Measurements from ENCODE around the gene FAM177B.
A peak's percentile ranks its signal among the peaks of the same experiment; 100 is the strongest.

Gene FAM177B

DNA sequence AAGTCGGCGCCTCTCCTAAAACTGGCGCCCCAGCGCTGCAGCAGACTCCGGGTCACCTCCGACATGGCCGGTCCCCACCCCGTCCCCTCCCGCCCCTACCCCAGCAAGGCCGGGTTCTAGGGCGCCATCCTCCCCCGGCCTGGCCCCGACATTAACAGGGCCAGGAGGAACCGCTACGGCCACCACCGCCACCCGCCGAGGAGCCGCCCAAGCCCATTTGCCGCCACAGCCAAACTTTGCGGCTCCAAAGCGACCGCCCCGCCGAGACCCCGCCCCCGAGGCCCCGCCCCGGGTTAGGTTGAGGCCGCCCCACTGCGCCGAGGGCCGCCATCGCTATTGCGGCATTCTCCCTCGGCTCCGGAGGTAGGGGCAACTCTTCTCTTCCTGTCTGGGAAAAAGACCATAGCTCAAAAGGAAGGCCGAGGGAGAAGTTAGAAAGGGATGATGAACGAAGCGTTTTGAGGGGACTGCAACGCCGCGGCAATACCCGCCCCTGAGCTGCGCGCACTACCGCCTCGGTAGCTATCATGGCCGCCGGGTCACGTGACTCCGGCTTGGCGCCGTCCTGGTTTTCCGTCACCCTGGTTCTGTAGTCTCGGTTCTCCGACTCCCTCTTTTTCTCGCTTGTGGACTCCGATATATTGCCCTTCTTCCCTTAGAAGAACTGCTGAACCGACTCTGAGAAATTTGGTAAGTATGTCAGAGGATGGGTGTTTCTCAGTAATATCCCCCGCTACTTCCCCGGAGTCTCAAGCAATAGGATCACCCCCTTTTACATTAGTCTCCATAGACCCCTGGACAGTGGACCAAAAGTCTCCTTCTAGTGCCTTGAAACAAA lies 24.5 kb upstream of the FAM177B start, which contains the start of the genes AIDA and BROX:
AIDA (minus strand) TSS at position 239 of the 838 bp plus-strand sequence; CDS start at position 65, 174 bp downstream.
BROX (plus strand) TSS at position 312 of the 838 bp plus-strand sequence. CDS start 3,136 bp downstream, outside the sequence.
- Histone ChIP-seq H3K27me3 (ENCODE audit: low read depth, low read length) (no peaks in the 10 kb centered on the region), H3K9me3 (ENCODE audit: control insufficient read depth in 1 of 2, low read length in 2 of 2) (no peaks in the 10 kb centered on the region), H3K4me1 (ENCODE audit: control insufficient read depth in 1 of 2, insufficient read depth in 2 of 2, low read length in 2 of 2) (peaks cover 0 to 26% of the 10 kb centered on the region in 2 donors), H3K27ac (ENCODE audit: low read length) (peak within 1 kb of the TSS; percentile 98), H3K4me3 (ENCODE audit: low read depth in 1 of 2, low read length in 2 of 2) (peak within 1 kb of the TSS; percentile 89 to 99), H3K36me3 (ENCODE audit: control insufficient read depth in 1 of 2, insufficient read depth in 2 of 2, low read length in 2 of 2) (peaks cover 9 to 19% of the 10 kb centered on the region in 2 donors)

DNA sequence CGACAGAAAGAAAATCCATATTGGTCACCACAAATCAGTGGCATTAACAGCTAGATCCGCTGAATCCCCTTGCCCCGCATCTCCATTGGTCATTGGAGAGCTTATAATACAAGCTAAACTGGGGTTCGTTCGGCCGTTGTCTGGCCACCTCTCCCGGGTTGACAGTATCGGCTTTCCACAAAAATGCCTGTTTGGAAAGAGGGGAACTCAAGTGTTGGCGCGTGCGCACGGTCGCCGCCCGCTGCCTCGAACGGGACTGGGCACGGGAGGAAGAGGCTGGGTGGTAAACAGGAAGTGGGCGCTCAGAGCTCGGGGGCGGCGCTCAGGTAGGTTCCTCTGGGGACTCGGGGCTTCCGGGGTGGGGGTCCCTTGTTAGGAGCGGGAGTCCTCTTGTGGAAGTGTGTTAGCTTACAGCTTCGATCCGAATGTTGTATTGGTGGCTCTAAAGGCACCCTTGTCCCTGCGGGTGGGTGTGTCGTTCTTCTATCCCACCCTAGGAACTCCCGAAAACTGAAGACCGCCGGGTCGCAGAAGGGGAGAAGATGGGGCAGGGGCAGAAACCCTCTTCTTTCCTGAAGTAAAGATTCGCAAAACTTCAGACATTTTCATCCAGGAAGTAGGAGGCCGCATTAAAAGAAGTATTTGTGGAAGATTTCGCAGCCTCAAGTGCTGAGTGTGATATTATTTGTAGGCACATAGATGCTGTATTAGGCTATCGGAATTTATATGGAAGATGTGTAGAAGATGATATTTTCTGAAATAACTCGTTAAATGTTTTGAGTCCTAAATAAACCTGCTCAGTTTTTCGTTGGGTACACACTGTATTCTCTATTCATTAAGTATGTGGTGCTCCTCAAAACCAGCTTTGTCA lies 23.7 kb upstream of the FAM177B start:
- no peaks in the 10 kb centered on the region for H3K9me3 ChIP-seq (ENCODE audit: control insufficient read depth in 1 of 2, low read length in 2 of 2)
- H3K27ac ChIP-seq (ENCODE audit: low read length), result peak overlapping the region; percentile 98
- peak overlapping the region; percentile 89 to 94 for H3K4me3 ChIP-seq (ENCODE audit: low read depth in 1 of 2, low read length in 2 of 2)
- H3K4me1 ChIP-seq (ENCODE audit: control insufficient read depth in 1 of 2, insufficient read depth in 2 of 2, low read length in 2 of 2), result peaks cover 0 to 27% of the 10 kb centered on the region in 2 donors
- H3K27me3 ChIP-seq (ENCODE audit: low read depth, low read length), result no peaks in the 10 kb centered on the region
- H3K36me3 ChIP-seq (ENCODE audit: control insufficient read depth in 1 of 2, insufficient read depth in 2 of 2, low read length in 2 of 2), result peaks cover 14 to 21% of the 10 kb centered on the region in 2 donors

DNA sequence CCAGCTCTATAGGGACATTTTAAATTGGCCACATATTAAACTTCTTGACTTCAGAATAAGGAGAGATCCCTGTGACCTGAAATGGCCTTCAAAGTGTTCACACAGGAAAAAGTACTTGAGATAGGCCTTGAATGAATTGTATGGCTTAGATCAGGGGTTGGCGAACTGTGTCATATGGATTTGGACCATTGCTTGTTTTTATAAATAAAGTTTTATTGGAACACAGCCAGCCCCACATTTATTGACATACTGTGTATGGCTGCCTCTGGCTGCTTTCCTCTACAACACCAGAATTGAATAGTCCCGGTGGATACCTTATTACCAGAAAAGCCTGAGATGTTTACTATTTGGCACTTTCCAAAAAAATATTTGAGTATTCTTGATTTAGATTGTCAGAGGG lies 20.6 kb upstream of the FAM177B start:
- H3K27ac ChIP-seq (ENCODE audit: low read length), result no peak overlapping the region
- peaks cover 36 to 40% of the 10 kb centered on the region in 2 donors for H3K36me3 ChIP-seq (ENCODE audit: control insufficient read depth in 1 of 2, insufficient read depth in 2 of 2, low read length in 2 of 2)
- H3K4me1 ChIP-seq (ENCODE audit: control insufficient read depth in 1 of 2, insufficient read depth in 2 of 2, low read length in 2 of 2), result peaks cover 0 to 15% of the 10 kb centered on the region in 2 donors
- H3K4me3 ChIP-seq (ENCODE audit: low read depth in 1 of 2, low read length in 2 of 2), result no peak overlapping the region
- no peaks in the 10 kb centered on the region for H3K27me3 ChIP-seq (ENCODE audit: low read depth, low read length)
- no peaks in the 10 kb centered on the region for H3K9me3 ChIP-seq (ENCODE audit: control insufficient read depth in 1 of 2, low read length in 2 of 2)

DNA sequence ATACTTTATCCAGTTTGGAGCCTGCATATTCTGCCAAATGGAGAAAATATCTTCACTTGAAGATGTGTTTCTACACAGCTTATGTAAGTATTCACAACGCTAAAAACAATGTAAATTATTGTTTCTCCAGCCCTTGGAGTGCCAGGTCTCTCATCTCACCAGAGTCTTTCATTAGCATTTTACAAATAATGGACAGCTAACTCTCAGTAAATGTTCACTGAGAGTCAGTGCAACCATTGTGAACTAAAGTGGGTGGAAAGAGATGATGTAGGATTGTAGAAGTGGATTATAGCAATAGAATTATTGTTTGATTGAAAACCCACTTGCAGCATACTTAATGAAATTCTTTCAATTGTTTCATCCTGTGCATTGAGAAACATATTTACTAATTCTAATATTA lies 8.3 kb upstream of the FAM177B start:
- Histone ChIP-seq H3K4me1 (ENCODE audit: control insufficient read depth in 1 of 2, insufficient read depth in 2 of 2, low read length in 2 of 2) (no peaks in the 10 kb centered on the region), H3K36me3 (ENCODE audit: control insufficient read depth in 1 of 2, insufficient read depth in 2 of 2, low read length in 2 of 2) (peaks cover 81 to 89% of the 10 kb centered on the region in 2 donors), H3K27ac (ENCODE audit: low read length) (no peak overlapping the region), H3K9me3 (ENCODE audit: control insufficient read depth in 1 of 2, low read length in 2 of 2) (no peaks in the 10 kb centered on the region), H3K4me3 (ENCODE audit: low read depth in 1 of 2, low read length in 2 of 2) (no peak overlapping the region), H3K27me3 (ENCODE audit: low read depth, low read length) (no peaks in the 10 kb centered on the region)

DNA sequence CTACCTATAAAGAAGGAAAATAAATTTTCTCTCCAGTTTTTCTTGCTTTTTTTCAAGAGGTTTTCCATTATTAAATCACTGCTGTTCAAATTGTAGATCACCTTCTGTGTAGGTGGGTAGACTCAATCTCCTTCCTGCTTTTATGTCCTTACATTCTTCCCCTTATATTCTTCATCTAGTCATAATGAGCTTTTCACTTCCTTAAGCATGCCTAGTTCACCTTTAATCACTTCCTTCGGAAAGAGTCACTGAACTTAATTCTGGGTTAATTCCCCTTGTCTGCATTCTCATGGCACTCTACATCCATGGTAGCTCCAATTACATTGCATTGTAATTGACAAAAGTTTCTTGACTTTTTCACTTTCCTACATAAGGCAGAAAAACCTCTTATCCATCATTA lies 6.1 kb upstream of the FAM177B start:
- Histone ChIP-seq H3K9me3 (ENCODE audit: control insufficient read depth in 1 of 2, low read length in 2 of 2) (no peaks in the 10 kb centered on the region), H3K27ac (ENCODE audit: low read length) (no peak overlapping the region), H3K36me3 (ENCODE audit: control insufficient read depth in 1 of 2, insufficient read depth in 2 of 2, low read length in 2 of 2) (peaks cover 83 to 93% of the 10 kb centered on the region in 2 donors), H3K4me3 (ENCODE audit: low read depth in 1 of 2, low read length in 2 of 2) (no peak overlapping the region), H3K27me3 (ENCODE audit: low read depth, low read length) (no peaks in the 10 kb centered on the region), H3K4me1 (ENCODE audit: control insufficient read depth in 1 of 2, insufficient read depth in 2 of 2, low read length in 2 of 2) (no peaks in the 10 kb centered on the region)

DNA sequence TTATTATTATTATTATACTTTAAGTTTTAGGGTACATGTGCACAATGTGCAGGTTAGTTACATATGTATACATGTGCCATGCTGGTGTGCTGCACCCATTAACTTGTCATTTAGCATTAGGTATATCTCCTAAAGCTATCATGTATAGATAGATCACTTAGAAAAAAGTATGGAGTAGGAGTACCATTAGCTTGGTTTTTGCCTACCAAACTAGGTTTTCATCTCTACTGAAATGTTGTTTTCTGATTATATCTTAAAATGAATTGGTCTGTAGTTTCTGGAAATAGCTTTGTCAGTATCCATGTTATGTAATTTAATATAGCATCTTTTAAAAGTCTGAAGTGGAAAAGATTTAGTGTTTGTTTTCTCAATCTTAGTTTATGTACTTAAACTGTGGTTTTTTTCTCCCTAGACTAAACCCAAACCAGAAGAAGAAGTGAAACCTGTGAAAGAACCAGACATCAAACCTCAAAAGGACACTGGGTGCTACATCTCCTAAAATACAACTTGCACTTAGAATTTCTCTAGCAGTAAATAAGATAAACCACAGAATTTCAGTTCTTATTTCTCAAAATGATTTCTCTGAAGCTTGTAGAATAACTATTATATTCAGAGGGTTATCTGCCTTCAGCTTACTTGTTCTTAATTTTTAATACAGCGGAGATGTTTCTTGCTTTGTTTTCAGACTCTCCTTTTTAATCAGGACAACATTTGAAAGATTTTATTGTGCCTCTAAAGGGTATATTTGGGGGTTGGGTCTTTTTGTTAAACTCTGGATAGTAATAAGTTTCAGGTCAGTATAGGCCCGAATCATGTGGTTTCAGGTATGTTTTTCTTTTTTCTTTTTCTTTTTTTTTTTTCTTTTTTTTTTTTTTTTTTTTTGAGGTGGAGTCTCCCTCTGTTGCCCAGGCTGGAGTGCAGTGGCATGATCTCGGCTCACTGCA lies 4.5 kb upstream of the FAM177B start:
- H3K4me1 ChIP-seq (ENCODE audit: control insufficient read depth in 1 of 2, insufficient read depth in 2 of 2, low read length in 2 of 2), result no peaks in the 10 kb centered on the region
- no peaks in the 10 kb centered on the region for H3K9me3 ChIP-seq (ENCODE audit: control insufficient read depth in 1 of 2, low read length in 2 of 2)
- no peak overlapping the region for H3K4me3 ChIP-seq (ENCODE audit: low read depth in 1 of 2, low read length in 2 of 2)
- H3K27me3 ChIP-seq (ENCODE audit: low read depth, low read length), result no peaks in the 10 kb centered on the region
- H3K27ac ChIP-seq (ENCODE audit: low read length), result no peak overlapping the region
- peaks cover 70 to 83% of the 10 kb centered on the region in 2 donors for H3K36me3 ChIP-seq (ENCODE audit: control insufficient read depth in 1 of 2, insufficient read depth in 2 of 2, low read length in 2 of 2)

DNA sequence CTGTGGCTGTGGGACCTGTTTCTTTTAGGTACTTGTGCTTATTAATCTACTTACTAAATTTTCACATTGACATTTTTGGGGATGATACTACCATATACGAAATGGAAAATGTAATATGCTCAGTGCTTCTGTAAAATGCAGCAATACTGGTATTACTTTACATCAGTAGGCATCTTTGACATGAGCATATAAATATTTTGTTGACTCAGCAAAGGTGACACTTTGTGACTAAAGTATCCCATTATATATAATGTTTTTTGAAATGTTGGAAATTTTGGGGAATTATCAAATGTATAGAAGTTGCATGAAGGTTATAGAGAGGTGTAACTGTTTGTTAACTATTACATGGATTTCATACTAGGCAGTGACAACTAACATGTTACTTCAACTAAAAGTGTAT lies 2.3 kb upstream of the FAM177B start:
- no peaks in the 10 kb centered on the region for H3K4me1 ChIP-seq (ENCODE audit: control insufficient read depth in 1 of 2, insufficient read depth in 2 of 2, low read length in 2 of 2)
- no peaks in the 10 kb centered on the region for H3K9me3 ChIP-seq (ENCODE audit: control insufficient read depth in 1 of 2, low read length in 2 of 2)
- H3K36me3 ChIP-seq (ENCODE audit: control insufficient read depth in 1 of 2, insufficient read depth in 2 of 2, low read length in 2 of 2), result peaks cover 51 to 63% of the 10 kb centered on the region in 2 donors
- H3K4me3 ChIP-seq (ENCODE audit: low read depth in 1 of 2, low read length in 2 of 2), result no peak overlapping the region
- H3K27me3 ChIP-seq (ENCODE audit: low read depth, low read length), result no peaks in the 10 kb centered on the region
- H3K27ac ChIP-seq (ENCODE audit: low read length), result no peak overlapping the region

DNA sequence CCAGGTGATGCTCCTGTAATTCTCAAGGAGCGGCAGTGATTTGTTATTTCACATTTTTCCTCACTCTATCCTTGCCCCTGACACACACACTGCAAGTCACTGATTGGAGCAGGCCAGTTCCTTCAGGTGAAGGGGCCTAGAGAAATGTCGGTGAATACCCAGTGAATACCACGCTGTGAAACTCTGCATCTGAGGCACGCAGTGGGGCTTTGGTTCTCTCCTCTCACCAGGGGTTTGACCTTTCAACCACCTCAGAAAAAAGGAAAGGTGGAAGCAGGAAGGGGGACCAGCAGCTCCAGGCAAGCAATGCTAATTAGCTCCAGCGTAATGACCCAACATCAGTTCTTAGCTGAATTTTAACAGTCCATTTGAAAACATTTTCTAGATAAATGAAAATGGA lies 532 bp upstream of the FAM177B start:
- Histone ChIP-seq H3K9me3 (ENCODE audit: control insufficient read depth in 1 of 2, low read length in 2 of 2) (no peaks in the 10 kb centered on the region), H3K27me3 (ENCODE audit: low read depth, low read length) (no peaks in the 10 kb centered on the region), H3K27ac (ENCODE audit: low read length) (no peak overlapping the region), H3K4me1 (ENCODE audit: control insufficient read depth in 1 of 2, insufficient read depth in 2 of 2, low read length in 2 of 2) (no peaks in the 10 kb centered on the region), H3K36me3 (ENCODE audit: control insufficient read depth in 1 of 2, insufficient read depth in 2 of 2, low read length in 2 of 2) (peaks cover 35 to 46% of the 10 kb centered on the region in 2 donors), H3K4me3 (ENCODE audit: low read depth in 1 of 2, low read length in 2 of 2) (no peak overlapping the region)

DNA sequence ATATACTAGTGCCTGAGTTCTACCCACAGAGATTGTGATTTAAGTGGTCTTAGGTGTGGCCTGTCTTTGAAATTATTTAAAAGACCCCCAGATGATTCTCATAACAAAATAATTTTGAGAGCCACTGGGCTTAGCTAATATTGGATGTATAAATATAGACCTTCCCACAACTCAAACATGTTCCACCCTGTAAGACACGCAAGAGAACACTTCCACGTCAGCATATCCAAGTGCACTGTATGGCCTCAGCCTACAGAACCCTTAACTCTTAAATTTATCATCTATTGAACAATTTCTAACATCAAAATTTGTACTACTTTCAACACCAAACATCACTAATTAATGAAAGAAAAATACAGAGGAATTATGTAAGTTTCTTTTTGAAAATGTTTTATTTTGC lies 2.5 kb downstream of the FAM177B start:
- Histone ChIP-seq H3K36me3 (ENCODE audit: control insufficient read depth in 1 of 2, insufficient read depth in 2 of 2, low read length in 2 of 2) (peaks cover 12 to 19% of the 10 kb centered on the region in 2 donors), H3K4me3 (ENCODE audit: low read depth in 1 of 2, low read length in 2 of 2) (no peak overlapping the region)

DNA sequence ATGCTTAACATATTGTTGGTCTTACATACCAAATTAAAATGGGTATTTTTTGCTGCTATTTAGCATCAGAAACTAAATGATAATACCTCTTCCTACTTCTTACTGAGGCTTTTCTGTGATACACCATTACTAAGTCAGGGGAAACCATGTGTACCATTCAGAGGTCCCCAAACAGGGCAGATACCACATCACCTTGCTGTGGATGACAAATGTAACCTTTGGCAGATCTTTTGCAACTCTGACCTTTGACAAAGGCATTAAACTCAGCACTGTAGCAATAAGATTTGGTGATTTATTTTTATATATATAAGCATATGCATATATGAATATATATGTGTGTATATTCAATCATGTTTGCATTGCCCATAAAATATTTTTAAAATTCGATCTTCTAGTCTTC lies 2.9 kb downstream of the FAM177B start:
- no peaks in the 10 kb centered on the region for H3K9me3 ChIP-seq (ENCODE audit: control insufficient read depth in 1 of 2, low read length in 2 of 2)
- no peaks in the 10 kb centered on the region for H3K4me1 ChIP-seq (ENCODE audit: control insufficient read depth in 1 of 2, insufficient read depth in 2 of 2, low read length in 2 of 2)
- no peak overlapping the region for H3K27ac ChIP-seq (ENCODE audit: low read length)
- H3K4me3 ChIP-seq (ENCODE audit: low read depth in 1 of 2, low read length in 2 of 2), result no peak overlapping the region
- peaks cover 7 to 15% of the 10 kb centered on the region in 2 donors for H3K36me3 ChIP-seq (ENCODE audit: control insufficient read depth in 1 of 2, insufficient read depth in 2 of 2, low read length in 2 of 2)
- no peaks in the 10 kb centered on the region for H3K27me3 ChIP-seq (ENCODE audit: low read depth, low read length)

More for the DNA sequence above, 2.5 kb downstream of the FAM177B start:
- no peaks in the 10 kb centered on the region for H3K9me3 ChIP-seq (ENCODE audit: control insufficient read depth in 1 of 2, low read length in 2 of 2)
- no peaks in the 10 kb centered on the region for H3K4me1 ChIP-seq (ENCODE audit: control insufficient read depth in 1 of 2, insufficient read depth in 2 of 2, low read length in 2 of 2)
- H3K27me3 ChIP-seq (ENCODE audit: low read depth, low read length), result no peaks in the 10 kb centered on the region
- peak overlapping the region; percentile 9 for H3K27ac ChIP-seq (ENCODE audit: low read length)

All from muscle layer of duodenum (tissue), 2 donors.